Small intestine (tissue), 7 donors: ENCODE data around the gene CDNF. TPM values are rescaled to one million over a fixed set of nuclear protein-coding genes. Genes with fewer than 3 reads are reported as not detected.

Experiments used
- DNase-seq, 2 donors: peaks; one replicate each; pipeline versions ENCODE4 v3.0.0 to v3.0.0-alpha.2; 2013
- FAIRE-seq: peaks from 2 replicates; lab custom pipeline; 2012; peaks lifted over from hg19 to GRCh38; lab: Jason Lieb, UNC
- H3K27ac ChIP-seq, 3 donors: one replicate each; pipeline ENCODE4 v1.5.1; 2013; ENCODE audit warnings: low read length in 2 of 3, mild to moderate bottlenecking in 2 of 3, control low read depth in 1 of 3, inconsistent platforms in 1 of 3, low read depth in 1 of 3, moderate library complexity in 1 of 3
- H3K27me3 ChIP-seq, 3 donors: one replicate each; pipeline ENCODE4 v1.6.1; 2013; ENCODE audit warnings: low read length in 3 of 3, inconsistent platforms in 1 of 3; ENCODE audit not compliant: control insufficient read depth in 3 of 3, insufficient read depth in 3 of 3
- H3K36me3 ChIP-seq, 3 donors: one replicate each; pipeline ENCODE4 v1.6.1; 2013; ENCODE audit warnings: low read length in 3 of 3, inconsistent platforms in 1 of 3, low read depth in 1 of 3, mild to moderate bottlenecking in 1 of 3, moderate library complexity in 1 of 3; ENCODE audit not compliant: control insufficient read depth in 3 of 3, insufficient read depth in 2 of 3
- H3K4me1 ChIP-seq, 3 donors: one replicate each; pipeline ENCODE4 v1.6.1; 2013; ENCODE audit warnings: low read length in 2 of 3, inconsistent platforms in 1 of 3, low read depth in 1 of 3, mild to moderate bottlenecking in 1 of 3, moderate library complexity in 1 of 3; ENCODE audit not compliant: control insufficient read depth in 3 of 3, insufficient read depth in 2 of 3
- H3K4me3 ChIP-seq, 3 donors: one replicate each; pipeline ENCODE4 v1.5.1; 2013; ENCODE audit warnings: low read length in 3 of 3, control low read depth in 1 of 3, inconsistent platforms in 1 of 3, low read depth in 1 of 3, mild to moderate bottlenecking in 1 of 3, moderate library complexity in 1 of 3
- H3K9me3 ChIP-seq, 2 donors: one replicate each; pipeline ENCODE4 v1.6.1; 2013; ENCODE audit warnings: low read depth in 1 of 2, low read length in 1 of 2; ENCODE audit not compliant: control insufficient read depth in 2 of 2, insufficient read depth in 1 of 2
- WGBS, 3 donors: extraction: QIAGEN DNeasy Blood & Tissue Kit; methylation state at CpG; one replicate each; pipeline ENCODE4 v1.1.7; 2013; 5-methylcytosine and 5-hydroxymethylcytosine counted together
- polyA plus RNA-seq, 4 donors: library from polyadenylated mRNA; stranded (reverse) in 3 of 4; unstranded in 1 of 4; fragments of 200-250 nt in 3 of 4; fragments of 120-200 nt in 1 of 4; gene quantifications; one replicate each; pipeline versions ENCODE4 v1.2.1 to v1.2.3, GENCODE V29; 2013
- donor health status: healthy with polysubstance abuse.
- donor health status: control.
- donor health status: control.
- donor health status: Bipolar disorder and iron deficiency.
- donor health status: healthy.

CDNF gene
- polyA plus RNA-seq, 4 donors = 0.75 to 3.9 (median 1.8) TPM; not detected in 1

- Histone ChIP-seq H3K4me1 (no peaks in the 10 kb centered on the region), H3K4me3 (no peak overlapping the region), H3K36me3 (no peaks in the 10 kb centered on the region), H3K27ac (no peak overlapping the region), H3K9me3 (no peaks in the 10 kb centered on the region), H3K27me3 (peaks cover 0 to 7% (median 0%) of the 10 kb centered on the region in 3 donors)
- WGBS, 3 donors = 42 to 63% (median 58%) methylated on average over 1 of the region's 1 CpG
- FAIRE-seq (no peak), DNase-seq (no peak)
Measured at GRCh38 chr10:14800397-14800796, 37.4 kb downstream of the CDNF start.

GRCh38 chr10:14798636-14799035 is 39.2 kb downstream of the CDNF start:
- no peak overlapping the region for H3K4me3 ChIP-seq
- 40 to 63% (median 47%) methylated on average over 5 of the region's 5 CpGs for WGBS, 3 donors
- no peaks in the 10 kb centered on the region for H3K9me3 ChIP-seq
- H3K27me3 ChIP-seq = peaks cover 0 to 7% (median 0%) of the 10 kb centered on the region in 3 donors
- FAIRE-seq (no peak), DNase-seq (no peak)
- no peaks in the 10 kb centered on the region for H3K36me3 ChIP-seq
- no peak overlapping the region for H3K27ac ChIP-seq
- no peaks in the 10 kb centered on the region for H3K4me1 ChIP-seq

- Histone ChIP-seq H3K9me3 (peaks cover 0 to 5% of the 10 kb centered on the region in 2 donors), H3K4me3 (no peak overlapping the region), H3K36me3 (no peaks in the 10 kb centered on the region), H3K4me1 (no peaks in the 10 kb centered on the region), H3K27me3 (no peaks in the 10 kb centered on the region), H3K27ac (no peak overlapping the region)
- WGBS, 3 donors = 85 to 92% (median 85%) methylated on average over 5 of the region's 5 CpGs
- no peak for DNase-seq
- no peak for FAIRE-seq
Measured at GRCh38 chr10:14787938-14788337, 49.9 kb downstream of the CDNF start.

GRCh38 chr10:14784459-14785055 is 53.3 kb downstream of the CDNF start:
- H3K4me1 ChIP-seq = peaks cover 0 to 1% (median 0%) of the 10 kb centered on the region in 3 donors
- H3K27me3 ChIP-seq = no peaks in the 10 kb centered on the region
- no peak overlapping the region for H3K4me3 ChIP-seq
- no peaks in the 10 kb centered on the region for H3K36me3 ChIP-seq
- DNase-seq = no peak
- no peak for FAIRE-seq
- peaks cover 0 to 5% of the 10 kb centered on the region in 2 donors for H3K9me3 ChIP-seq
- WGBS, 3 donors = 79 to 93% (median 80%) methylated on average over 5 of the region's 5 CpGs
- no peak overlapping the region for H3K27ac ChIP-seq

GRCh38 chr10:14782691-14783363 is 55.0 kb downstream of the CDNF start:
- H3K4me1 ChIP-seq = peaks cover 0 to 10% (median 6%) of the 10 kb centered on the region in 3 donors
- no peaks in the 10 kb centered on the region for H3K36me3 ChIP-seq
- peak overlapping the region in 1 of 3 donors; percentile 24 for H3K27ac ChIP-seq
- peaks cover 0 to 5% of the 10 kb centered on the region in 2 donors for H3K9me3 ChIP-seq
- 44 to 62% (median 59%) methylated on average over 9 of the region's 9 CpGs for WGBS, 3 donors
- no peak overlapping the region for H3K4me3 ChIP-seq
- no peaks in the 10 kb centered on the region for H3K27me3 ChIP-seq
- DNase-seq = peak; percentile 68 to 92
- no peak for FAIRE-seq

- Histone ChIP-seq H3K36me3 (no peaks in the 10 kb centered on the region), H3K9me3 (peaks cover 0 to 5% of the 10 kb centered on the region in 2 donors), H3K27ac (no peak overlapping the region), H3K4me1 (peaks cover 0 to 10% (median 6%) of the 10 kb centered on the region in 3 donors), H3K4me3 (no peak overlapping the region), H3K27me3 (no peaks in the 10 kb centered on the region)
- DNase-seq (no peak), FAIRE-seq (no peak)
- WGBS, 3 donors = 77 to 90% (median 86%) methylated on average over 7 of the region's 7 CpGs
Measured at GRCh38 chr10:14781763-14782162, 56.1 kb downstream of the CDNF start.

- H3K4me3 ChIP-seq = no peak overlapping the region
- no peaks in the 10 kb centered on the region for H3K36me3 ChIP-seq
- no peak for FAIRE-seq
- H3K9me3 ChIP-seq = no peaks in the 10 kb centered on the region
- DNase-seq = peak; percentile 29 to 39
- no peaks in the 10 kb centered on the region for H3K27me3 ChIP-seq
- WGBS, 3 donors = 37 to 51% (median 48%) methylated on average over 6 of the region's 6 CpGs
- peak overlapping the region in 1 of 3 donors; percentile 45 for H3K27ac ChIP-seq
- H3K4me1 ChIP-seq = peaks cover 0 to 10% (median 6%) of the 10 kb centered on the region in 3 donors
Measured at GRCh38 chr10:14779001-14779651, 58.7 kb downstream of the CDNF start.

GRCh38 chr10:14776546-14776945 is 61.3 kb downstream of the CDNF start:
- H3K36me3 ChIP-seq = no peaks in the 10 kb centered on the region
- no peaks in the 10 kb centered on the region for H3K9me3 ChIP-seq
- DNase-seq (no peak), FAIRE-seq (no peak)
- 84 to 91% (median 90%) methylated on average over 9 of the region's 9 CpGs for WGBS, 3 donors
- no peak overlapping the region for H3K27ac ChIP-seq
- no peaks in the 10 kb centered on the region for H3K27me3 ChIP-seq
- H3K4me3 ChIP-seq = no peak overlapping the region
- H3K4me1 ChIP-seq = peaks cover 0 to 10% (median 6%) of the 10 kb centered on the region in 3 donors
